ENCODE measurements around the gene UBE2J2.

- TF ChIP-seq CTCF (IDR thresholded peaks at IDR 0.05; ENCODE audit: poor library complexity, severe bottlenecking), result no peak
- TF ChIP-seq MXI1 (conservative IDR thresholded peaks at IDR 0.05; ENCODE audit: poor library complexity, severe bottlenecking), result no peak
- TF ChIP-seq REST (IDR thresholded peaks at IDR 0.05; ENCODE audit: borderline replicate concordance), result no peak
- TF ChIP-seq EP300 (conservative IDR thresholded peaks at IDR 0.05; ENCODE audit: poor library complexity, severe bottlenecking), result no peak
- no peak for TF ChIP-seq EZH2 (IDR thresholded peaks at IDR 0.05; ENCODE audit: borderline replicate concordance, insufficient read depth, low read length, poor library complexity, severe bottlenecking)
- TF ChIP-seq TAF1 (IDR thresholded peaks at IDR 0.05; ENCODE audit: low read depth), result no peak
These were observed 43.8 kb upstream of the UBE2J2 start for GRCh38 chr1:1317420-1317819.

All from neural cell (in vitro differentiated cells).